Upper lobe of left lung (tissue), 4 donors: ENCODE data around the gene GLCE.

Experiments used
- EP300 ChIP-seq, 4 donors: sonication (generic); formaldehyde crosslinking; IDR thresholded peaks; one replicate each; pipeline ENCODE4 v1.5.1; 2017; ENCODE audit warnings: antibody characterized with exemption in 4 of 4, control low read depth in 2 of 4
- POLR2A ChIP-seq, 4 donors: fragments of 450-650 bp; IDR thresholded peaks; one replicate each; pipeline ENCODE4 v1.5.1; 2016 to 2017; ENCODE audit warnings: antibody characterized with exemption in 4 of 4, mild to moderate bottlenecking in 2 of 4
- POLR2AphosphoS5 ChIP-seq, 2 donors: sonication (generic); formaldehyde crosslinking; IDR thresholded peaks; one replicate each; pipeline ENCODE4 v1.5.1; 2017; ENCODE audit warnings: antibody characterized with exemption in 2 of 2
- TF ChIP-seq, protein P1 (sequence below), 6 experiments: fragments of 450-650 bp in 4 of 6; fragments of 200-600 bp in 2 of 6; sonication (generic) in 2 of 6; IDR thresholded peaks; one replicate each; pipeline ENCODE4 v1.5.1; 2016 to 2019; ENCODE audit warnings: antibody characterized with exemption in 6 of 6

DNA sequence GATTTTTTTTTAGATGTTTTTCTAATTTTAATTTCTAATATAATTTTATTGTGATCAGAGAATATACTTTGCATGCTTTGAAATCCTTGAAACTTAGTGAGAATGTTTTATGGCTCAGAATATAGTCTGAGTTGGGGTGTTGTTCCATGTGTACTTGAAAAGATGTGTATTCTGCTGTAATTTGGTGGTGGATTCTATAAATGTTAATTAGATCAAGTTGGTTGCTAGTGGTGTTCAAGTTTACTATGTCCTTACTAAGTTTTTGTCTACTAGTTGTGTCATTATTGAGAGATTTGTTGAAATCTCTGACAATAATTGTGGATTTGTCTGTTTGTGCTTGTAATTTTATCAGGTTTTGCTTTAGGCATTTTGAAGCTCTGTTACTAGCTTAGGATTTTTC lies 29.7 kb downstream of the GLCE start:
- TF ChIP-seq, protein P1, sequence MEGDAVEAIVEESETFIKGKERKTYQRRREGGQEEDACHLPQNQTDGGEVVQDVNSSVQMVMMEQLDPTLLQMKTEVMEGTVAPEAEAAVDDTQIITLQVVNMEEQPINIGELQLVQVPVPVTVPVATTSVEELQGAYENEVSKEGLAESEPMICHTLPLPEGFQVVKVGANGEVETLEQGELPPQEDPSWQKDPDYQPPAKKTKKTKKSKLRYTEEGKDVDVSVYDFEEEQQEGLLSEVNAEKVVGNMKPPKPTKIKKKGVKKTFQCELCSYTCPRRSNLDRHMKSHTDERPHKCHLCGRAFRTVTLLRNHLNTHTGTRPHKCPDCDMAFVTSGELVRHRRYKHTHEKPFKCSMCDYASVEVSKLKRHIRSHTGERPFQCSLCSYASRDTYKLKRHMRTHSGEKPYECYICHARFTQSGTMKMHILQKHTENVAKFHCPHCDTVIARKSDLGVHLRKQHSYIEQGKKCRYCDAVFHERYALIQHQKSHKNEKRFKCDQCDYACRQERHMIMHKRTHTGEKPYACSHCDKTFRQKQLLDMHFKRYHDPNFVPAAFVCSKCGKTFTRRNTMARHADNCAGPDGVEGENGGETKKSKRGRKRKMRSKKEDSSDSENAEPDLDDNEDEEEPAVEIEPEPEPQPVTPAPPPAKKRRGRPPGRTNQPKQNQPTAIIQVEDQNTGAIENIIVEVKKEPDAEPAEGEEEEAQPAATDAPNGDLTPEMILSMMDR (IDR thresholded peaks at IDR 0.05) = no peak
- TF ChIP-seq POLR2AphosphoS5 (IDR thresholded peaks at IDR 0.05) = no peak
- TF ChIP-seq EP300 (IDR thresholded peaks at IDR 0.05) = no peak
- TF ChIP-seq POLR2A (IDR thresholded peaks at IDR 0.05) = no peak
